ENCODE measurements around the gene LAMA3.

LAMA3 gene

DNA sequence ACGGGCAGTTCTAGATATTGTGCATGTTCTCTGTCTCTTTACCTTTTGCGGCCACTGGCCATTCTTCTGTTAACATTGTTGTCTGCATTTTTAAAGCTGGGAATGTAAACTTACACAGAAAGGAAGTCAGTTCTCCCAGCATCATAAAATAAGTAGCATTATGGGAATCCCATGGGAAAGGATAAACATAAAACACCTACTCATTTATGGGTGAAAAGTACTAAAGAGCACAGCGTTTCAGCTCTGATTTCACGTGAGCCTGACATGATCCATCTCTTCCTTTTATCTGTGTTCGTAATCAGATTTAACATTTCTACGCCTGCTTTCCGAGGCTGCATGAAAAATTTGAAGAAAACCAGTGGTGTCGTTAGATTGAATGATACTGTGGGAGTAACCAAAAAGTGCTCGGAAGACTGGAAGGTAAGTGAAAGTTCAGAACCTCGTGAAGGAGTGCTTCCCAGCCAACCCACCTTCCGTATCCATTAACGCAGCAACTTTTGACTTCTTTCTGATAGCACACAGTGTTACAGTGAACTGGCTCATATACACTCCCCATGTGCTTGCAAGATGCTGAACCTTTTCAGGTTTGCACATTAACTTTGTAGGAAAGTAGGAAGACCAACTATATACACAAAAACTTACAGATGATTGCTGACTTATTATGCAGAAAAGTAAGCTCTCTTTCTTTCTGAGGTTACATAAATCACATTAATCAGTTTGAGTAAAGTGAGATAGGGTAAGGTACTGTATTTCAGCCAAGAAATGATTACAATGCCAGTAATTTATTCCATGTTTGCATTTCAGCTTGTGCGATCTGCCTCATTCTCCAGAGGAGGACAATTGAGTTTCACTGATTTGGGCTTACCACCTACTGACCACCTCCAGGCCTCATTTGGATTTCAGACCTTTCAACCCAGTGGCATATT is 238.8 kb downstream of the LAMA3 start:
- no peak for DNase-seq (ENCODE audit: low read depth)
- H3K4me3 ChIP-seq (ENCODE audit: control insufficient read depth, low read depth, low read length), result no peak overlapping the region
- TF ChIP-seq, protein P1, sequence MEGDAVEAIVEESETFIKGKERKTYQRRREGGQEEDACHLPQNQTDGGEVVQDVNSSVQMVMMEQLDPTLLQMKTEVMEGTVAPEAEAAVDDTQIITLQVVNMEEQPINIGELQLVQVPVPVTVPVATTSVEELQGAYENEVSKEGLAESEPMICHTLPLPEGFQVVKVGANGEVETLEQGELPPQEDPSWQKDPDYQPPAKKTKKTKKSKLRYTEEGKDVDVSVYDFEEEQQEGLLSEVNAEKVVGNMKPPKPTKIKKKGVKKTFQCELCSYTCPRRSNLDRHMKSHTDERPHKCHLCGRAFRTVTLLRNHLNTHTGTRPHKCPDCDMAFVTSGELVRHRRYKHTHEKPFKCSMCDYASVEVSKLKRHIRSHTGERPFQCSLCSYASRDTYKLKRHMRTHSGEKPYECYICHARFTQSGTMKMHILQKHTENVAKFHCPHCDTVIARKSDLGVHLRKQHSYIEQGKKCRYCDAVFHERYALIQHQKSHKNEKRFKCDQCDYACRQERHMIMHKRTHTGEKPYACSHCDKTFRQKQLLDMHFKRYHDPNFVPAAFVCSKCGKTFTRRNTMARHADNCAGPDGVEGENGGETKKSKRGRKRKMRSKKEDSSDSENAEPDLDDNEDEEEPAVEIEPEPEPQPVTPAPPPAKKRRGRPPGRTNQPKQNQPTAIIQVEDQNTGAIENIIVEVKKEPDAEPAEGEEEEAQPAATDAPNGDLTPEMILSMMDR (IDR thresholded peaks at IDR 0.05; ENCODE audit: control insufficient read depth, insufficient read depth, low read depth, low read length, missing control alignments), result no peak

DNA sequence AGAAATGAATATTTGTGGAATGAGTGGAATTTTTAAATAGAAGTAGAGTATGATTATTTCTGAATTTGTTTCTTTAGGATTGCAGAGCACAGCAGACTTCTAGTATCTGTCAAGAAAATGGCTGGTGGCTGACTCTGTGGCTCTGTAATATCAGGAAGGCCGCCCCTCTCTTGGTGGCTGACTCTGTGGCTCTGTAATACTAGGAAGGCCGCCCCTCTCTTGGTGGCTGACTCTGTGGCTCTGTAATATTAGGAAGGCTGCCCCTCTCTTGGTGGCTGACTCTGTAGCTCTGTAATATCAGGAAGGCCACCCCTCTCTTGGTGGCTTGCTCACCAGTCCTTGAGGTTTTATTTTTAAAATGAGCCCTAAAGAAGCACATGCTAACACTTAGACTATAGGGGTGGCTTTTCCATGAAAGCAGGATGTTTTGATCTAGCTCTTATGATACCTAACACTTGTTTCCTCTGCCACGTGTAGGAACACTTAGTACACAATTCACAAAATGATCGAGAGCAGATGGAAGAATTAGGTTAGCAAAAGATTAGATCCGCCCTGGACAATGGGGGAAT is 240.2 kb downstream of the LAMA3 start:
- no peak for DNase-seq (ENCODE audit: low read depth)
- TF ChIP-seq, protein P1 (IDR thresholded peaks at IDR 0.05; ENCODE audit: control insufficient read depth, insufficient read depth, low read depth, low read length, missing control alignments), result no peak
- no peak overlapping the region for H3K4me3 ChIP-seq (ENCODE audit: control insufficient read depth, low read depth, low read length)

DNA sequence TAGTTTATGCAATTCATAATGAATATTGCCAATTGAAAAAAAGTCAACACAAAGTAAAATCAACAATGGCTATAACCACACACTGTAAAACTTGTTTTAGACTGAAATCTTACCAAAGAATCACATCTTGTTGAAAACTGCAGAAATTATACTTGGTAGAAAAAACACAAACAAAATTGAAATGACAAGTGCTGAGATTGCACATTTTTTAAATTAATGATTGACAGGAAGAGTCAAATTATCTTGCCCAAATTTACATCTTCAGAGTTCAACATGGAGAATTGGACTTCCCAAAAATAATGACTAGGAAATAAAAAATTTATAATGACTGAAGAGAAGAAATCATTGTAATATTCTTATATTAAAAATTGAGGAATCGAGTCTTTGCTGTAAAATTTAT is 240.7 kb downstream of the LAMA3 start:
- no peak for DNase-seq (ENCODE audit: low read depth)
- TF ChIP-seq, protein P1 (IDR thresholded peaks at IDR 0.05; ENCODE audit: control insufficient read depth, insufficient read depth, low read depth, low read length, missing control alignments), result no peak
- no peak overlapping the region for H3K4me3 ChIP-seq (ENCODE audit: control insufficient read depth, low read depth, low read length)

DNA sequence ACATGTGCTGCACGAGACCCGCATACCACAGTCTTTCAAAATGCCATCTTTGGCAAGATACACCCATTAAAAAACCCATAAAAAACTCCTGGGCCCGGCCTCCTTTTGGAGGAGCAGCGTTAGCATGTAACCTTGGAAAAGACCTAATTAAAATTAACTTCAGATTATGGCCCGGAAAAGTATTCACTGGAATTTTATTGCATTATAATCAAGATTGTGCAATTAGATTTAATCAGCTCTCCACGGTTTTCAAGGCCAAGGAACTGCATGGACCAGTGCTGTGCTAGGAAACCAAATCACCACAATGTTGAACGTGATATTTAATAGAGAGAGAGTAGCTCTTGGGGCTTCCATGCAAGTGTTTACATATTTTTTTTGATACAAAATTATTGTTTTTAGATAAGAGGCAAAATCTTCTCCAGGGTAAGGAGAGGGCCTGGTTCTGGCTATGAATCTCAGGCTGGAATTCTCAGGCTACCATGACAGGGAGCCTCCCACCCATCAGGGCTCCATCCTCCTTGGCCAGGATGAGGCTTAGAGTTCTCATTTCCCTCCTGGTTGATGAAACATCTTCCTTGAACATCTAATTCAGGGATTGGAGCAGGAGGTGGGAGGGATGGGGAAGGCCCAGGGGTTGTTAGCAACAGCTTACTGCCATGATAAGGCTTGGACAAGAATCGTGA is 243.3 kb downstream of the LAMA3 start:
- DNase-seq (ENCODE audit: low read depth), result peak; percentile 67
- TF ChIP-seq, protein P1 (IDR thresholded peaks at IDR 0.05; ENCODE audit: control insufficient read depth, insufficient read depth, low read depth, low read length, missing control alignments), result no peak
- no peak overlapping the region for H3K4me3 ChIP-seq (ENCODE audit: control insufficient read depth, low read depth, low read length)

DNA sequence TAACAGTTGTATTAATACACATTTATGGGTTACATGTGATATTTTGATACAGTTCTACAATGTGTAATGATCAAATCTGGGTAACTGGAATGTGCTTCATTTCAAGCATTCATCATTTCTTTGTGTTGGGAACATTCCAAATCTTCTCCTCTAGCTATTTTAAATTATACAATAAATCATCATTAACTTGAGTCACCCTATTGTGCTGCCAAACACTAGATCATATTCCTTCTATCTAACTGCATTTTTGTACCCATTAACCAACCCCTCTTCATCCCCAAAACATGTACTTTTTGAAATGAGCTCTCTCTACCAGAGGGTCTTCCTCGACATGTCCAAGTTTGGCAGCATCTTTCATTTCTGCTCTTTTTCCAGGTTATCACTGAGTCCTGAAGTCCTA is 244.2 kb downstream of the LAMA3 start:
- TF ChIP-seq, protein P1 (IDR thresholded peaks at IDR 0.05; ENCODE audit: control insufficient read depth, insufficient read depth, low read depth, low read length, missing control alignments), result no peak
- DNase-seq (ENCODE audit: low read depth), result no peak

DNA sequence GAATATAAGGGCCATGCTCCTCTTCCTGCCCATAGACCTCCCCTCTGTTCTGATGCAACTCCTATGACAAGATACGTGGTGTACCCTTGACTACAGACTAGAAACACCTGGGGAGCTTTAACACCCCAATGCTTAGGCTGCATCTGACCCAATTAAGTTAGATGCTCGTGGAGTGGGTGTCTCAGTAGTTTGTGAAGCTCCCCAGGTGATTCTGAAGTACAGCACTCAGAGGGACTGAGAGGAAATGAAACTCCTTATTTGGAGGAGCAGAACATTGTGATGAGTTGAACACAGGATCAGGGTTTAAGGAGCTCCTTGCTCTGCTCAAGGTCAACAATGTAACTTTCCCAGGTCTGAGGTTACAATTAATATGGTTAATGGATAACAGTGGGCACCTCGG is 245.0 kb downstream of the LAMA3 start:
- H3K4me3 ChIP-seq (ENCODE audit: control insufficient read depth, low read depth, low read length), result no peak overlapping the region
- DNase-seq (ENCODE audit: low read depth), result no peak
- TF ChIP-seq, protein P1 (IDR thresholded peaks at IDR 0.05; ENCODE audit: control insufficient read depth, insufficient read depth, low read depth, low read length, missing control alignments), result no peak

More for the DNA sequence above, 244.2 kb downstream of the LAMA3 start:
- H3K4me3 ChIP-seq (ENCODE audit: control insufficient read depth, low read depth, low read length), result no peak overlapping the region

Measured in AG09309 (cell line).